HG02981 (cell line): ENCODE measurements around the gene KCNJ11.
A peak's percentile ranks its signal among the peaks of the same experiment; 100 is the strongest.

ENCODE experiments used
- ATAC-seq: cut with Tn5 transposase; IDR thresholded peaks from one replicate; pipeline ENCODE4 v1.9.1; 2021; ENCODE audit warnings: mild to moderate bottlenecking, moderate library complexity; ENCODE audit not compliant: unreplicated experiment

The KCNJ11 gene

DNA sequence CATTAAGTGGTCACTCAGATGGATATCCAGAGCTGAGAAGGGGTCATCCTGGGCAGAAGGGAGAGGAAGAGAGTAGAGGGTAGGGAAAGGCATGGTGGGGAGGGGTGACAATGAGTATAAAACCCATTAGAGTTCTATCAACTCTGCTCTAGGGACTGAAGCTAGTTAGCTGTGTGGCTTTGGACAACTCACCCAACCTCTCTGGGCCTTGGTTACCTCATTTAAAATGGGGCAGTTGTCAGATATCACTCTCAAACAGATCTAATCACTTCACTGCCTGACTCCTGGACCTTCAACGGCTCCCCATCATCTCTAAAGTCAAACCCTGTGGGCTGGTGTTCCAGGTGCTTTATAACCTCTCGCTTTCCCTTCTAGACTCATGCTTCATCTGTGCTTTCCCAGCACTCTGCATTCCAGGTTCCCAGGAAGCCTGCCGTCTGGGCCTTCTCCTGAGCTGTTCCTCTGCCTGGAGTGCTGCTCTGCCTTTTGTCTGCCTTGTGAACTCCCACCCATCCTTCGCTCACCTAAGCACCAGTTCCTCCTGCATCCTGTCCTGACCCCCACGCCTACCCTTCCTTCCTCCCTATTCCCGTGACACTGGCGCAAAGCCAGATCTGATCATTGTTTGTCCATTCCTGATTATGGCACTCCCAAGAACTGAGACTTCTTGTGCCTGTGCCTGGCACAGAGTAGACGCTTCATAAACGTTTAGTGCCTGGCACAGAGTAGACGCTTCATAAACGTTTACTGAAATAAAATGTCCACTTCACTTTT is 22.3 kb upstream of the KCNJ11 start:
- ATAC-seq: no peak

DNA sequence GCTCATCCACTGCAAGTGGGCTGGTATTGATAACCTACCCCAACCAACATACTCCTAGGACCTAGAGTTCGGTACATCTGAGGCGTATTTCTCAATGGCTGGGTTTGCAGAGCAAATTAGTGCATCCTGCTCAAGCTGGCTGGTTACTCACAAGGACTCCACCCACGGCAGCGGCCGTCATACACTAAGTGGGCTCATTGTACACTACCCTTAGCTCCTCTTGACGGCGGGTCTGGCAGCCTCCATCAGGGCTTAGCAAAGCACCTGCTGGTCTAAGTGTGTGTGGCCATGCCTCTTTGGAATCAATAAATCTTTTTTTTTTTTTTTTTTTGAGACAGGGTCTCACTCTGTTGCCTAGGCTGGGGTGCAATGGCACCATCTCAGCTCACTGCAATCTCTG is 20.2 kb upstream of the KCNJ11 start:
- no peak for ATAC-seq

DNA sequence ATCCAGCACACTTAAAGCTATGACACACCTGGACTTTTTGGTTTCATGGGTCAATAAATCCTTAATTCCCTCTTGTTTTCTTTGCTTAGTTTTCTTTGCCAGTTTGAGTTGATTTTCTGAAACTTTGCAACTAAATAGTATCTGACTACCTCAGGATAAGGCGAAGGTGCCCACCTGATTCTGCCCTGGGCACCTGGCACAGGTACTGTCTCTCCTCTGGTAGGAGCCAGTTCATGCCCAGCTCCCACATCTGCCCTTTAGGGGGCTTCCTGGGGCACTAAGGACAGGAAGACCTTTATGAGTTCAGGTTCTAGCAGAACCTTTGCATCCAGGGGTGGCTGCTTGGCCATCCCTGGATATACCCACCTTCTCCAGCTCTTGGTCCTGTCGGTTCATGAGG is 19.6 kb upstream of the KCNJ11 start:
- ATAC-seq: no peak

DNA sequence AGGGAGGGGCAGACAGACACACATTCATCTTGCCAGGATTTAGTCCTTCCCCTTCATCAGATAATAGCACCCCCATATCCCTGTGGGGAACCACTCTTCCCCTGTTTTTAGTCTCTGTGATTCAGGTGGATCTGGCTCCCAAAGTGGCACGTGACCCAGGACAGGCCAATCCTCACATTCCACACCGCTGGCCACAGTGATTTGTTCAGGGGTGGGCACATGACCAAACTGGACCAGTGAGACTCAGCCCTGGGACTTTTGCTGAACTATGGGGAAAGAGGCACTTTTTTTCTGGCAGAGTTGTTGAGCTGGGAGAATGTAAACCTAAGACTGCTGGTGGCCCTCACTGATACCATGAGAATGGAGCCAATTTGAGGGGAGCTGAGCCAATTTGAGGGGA is 19.1 kb upstream of the KCNJ11 start:
- ATAC-seq: no peak

DNA sequence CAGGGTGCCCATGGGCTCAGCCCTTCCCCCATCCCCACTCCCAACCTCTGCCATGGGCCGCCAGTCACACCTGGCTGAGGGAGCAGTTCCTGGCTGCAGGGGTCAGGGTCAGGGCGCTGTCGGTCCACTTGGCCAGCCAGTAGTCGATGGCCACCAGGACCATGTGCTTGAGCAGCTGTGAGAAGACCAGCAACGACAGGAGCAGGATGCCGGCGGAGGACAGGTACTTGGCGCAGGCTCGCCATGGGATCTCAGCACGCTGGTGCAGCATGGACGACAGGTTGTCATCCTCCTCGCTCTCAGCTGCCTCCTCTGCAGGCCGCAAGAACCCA is 18.3 kb upstream of the KCNJ11 start:
- no peak for ATAC-seq

DNA sequence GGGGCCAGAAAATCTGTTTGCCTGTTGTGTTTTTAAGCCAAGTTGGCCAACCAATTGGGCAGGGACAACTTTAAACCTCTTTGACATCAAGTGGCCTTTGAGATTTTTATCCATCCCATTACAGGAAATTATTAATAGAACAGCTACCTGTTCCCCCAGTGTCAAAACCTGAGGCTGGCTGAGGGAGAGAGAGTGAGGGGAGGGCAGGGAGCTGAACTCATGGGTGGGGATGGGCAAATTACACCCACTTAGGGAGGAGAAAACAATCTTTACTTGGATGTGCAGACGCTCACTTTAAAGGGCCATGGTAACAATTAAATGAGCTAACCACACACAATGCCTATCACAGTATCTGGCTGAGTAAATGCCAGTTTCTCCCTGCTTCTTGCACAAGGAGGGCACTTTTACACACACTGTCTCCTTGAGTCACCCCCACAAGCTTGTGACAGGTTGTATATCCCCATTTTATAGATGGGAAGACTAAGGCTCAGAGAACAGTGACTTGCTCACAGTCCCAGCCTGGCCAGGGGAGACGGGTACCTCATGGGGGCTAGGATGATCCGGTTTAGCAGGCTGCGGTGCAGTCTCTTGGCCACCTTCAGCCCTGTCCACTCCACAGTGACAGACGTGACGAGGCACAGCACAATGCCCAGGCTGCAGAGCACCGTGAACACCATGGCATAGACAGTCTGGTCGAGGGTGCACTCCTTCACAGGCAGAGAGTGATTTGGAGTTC is 17.8 kb upstream of the KCNJ11 start:
- no peak for ATAC-seq

DNA sequence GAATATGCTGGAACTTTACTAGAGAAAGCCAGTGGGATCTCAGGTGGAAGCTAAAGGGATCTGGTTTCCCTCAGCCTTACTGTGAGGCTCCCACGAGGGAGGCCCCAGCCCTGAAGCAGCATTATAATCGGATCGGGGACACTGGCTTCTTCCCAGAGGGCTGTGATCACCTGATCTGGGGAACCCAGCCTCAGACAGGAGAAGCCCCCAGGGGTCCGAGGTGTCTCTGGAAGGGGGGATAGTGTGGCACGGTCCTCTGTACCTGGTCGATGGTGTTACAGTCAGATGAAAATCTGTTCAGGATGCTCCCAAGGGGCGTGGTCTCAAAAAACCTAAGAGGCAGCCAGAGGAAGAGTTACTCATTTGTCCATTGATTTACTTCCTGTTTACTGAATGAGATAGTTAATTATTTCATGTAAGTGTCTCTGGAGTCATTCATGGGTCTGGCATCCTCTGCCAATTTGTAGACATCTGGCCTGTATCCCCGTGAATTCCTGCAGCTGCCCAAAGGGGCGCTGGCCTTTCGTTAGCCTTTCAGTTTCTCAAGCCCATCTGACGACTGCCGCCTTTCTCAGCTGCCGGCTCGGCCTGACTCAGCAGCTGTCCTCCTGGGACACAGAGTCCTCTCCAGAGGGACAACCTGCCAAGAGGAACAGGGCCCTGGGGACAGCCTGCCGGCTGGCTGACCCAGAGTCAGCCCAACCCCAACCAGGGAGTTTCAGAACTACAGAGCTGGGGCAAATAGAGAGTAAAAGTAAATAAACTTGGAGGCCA is 17.0 kb upstream of the KCNJ11 start:
- peak; percentile 53 for ATAC-seq

DNA sequence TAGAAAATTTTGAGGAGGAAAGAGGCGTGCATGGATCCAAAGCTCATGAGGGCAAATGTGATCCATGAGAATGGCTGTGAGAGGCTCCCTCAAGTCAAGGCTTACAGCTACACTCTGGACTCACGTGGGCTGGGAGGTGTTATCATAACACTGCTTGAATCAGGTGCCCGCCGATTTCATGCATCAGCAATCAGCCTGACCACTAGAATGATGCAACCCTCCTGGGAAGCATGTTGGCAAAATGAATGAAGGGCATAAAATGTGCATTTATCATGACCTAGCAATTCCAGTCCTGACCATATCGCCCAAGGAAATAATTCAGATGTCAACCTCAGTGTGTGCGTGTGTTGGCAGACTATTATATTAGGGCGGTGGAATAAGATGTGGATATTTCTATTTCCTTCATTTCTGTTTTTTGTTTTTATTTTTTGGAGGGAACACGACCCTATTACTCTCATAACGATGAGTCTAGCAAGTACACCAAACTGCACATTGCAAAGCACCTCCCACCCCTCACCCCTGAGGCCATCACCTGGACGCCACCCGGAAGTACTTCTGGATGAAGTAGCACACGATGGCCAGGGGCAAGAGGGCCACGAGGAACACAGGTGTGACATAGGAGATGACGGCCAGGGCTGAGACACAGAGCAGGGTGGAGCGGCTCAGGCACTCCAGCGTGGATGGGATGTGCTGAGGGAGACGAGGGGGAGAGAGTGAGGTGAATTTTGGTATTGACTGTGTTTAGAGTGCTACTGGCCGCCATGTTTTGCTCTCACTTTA is 15.7 kb upstream of the KCNJ11 start:
- ATAC-seq: no peak

DNA sequence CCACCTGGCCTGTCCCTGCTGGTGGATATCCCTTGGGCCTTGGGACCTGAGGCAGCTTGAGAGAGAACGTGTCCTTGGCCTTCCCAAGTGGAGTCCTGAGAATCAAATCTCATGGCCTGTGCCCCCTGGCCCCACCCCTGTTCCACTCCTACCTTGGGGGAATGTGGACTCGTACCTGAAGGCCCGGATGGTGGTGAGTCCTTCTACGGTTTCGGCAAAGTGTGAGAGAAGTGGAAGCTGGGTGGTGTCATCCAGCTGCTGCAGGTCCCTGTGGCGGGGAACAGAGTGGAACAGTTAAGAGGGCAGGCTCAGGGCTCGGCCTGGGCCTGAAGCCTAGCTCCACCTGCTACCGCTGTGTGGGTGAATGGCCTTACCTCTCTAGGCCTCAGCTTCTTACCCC is 14.0 kb upstream of the KCNJ11 start:
- ATAC-seq: no peak

DNA sequence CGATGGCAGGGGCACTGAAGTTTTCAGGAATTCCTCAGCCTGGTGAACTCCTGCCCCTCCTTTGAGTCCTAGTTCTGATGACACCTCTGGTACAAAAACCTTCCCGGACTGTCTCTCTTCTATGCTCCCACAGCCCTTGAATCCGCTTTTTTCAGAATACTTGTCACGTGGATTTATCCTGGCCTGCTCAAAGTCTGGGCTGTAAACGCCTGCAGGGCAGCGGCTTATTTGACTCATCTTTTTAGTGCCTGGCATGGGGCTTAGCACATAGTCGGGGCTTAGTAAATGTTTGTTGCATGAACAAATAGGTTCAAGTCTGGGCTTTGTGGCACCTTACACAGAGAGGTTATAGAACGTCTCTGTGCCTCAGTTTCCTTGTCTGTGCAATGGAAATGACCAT is 13.4 kb upstream of the KCNJ11 start:
- no peak for ATAC-seq

DNA sequence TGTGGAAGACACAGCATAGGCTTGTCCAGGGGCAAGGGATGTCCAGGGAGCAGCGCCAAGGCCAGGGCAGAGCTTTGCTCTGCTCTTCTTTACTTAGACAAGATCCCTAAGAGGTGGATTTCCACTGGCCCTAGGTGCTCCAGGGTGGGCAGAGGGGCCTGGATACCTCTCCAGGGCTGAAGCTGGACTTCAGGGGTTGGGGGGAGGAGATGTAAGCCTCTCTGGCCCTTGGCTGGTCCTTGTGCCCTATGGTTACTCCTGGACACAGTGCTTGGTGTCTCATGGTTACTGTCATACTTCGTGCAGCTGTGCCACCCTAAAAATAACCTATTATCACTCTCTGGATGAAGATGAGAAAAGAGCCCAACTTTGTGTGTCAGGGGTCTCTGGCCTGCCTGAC is 12.9 kb upstream of the KCNJ11 start:
- no peak for ATAC-seq

DNA sequence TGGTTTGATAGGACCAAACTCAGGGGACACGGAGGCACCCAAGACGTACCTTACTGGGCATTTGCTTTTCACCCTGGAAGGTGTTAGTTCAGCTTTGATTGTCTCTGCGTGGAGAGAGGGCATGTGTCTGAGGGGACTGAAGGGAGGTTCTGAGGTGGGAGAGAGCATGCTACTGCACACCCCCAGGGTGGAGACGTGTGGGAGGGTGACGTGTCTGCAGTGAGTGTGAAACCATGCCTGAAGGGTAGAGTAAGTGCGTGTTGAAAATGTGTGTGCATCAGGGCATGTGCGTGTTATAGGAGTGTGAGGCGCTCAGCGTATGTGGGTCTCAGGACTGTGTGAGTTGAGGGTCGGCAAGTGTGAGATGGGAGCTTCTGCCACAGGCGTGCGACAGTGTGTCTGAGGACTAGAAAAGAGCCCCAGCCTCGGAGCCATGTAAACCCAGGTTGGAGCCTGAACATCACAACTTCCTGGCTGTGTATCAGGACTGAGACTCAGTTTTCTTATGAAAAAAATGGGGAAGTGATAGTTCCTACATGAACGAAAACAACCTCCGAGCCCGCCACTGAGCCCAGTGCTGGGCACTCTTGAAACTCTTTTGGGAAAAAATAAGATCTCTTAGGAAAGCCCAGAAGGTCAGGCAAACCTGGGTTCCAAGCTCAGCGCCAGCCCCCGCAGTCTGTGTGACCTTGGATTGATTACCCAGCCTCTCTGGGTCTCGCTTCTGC is 11.8 kb upstream of the KCNJ11 start:
- ATAC-seq: no peak

DNA sequence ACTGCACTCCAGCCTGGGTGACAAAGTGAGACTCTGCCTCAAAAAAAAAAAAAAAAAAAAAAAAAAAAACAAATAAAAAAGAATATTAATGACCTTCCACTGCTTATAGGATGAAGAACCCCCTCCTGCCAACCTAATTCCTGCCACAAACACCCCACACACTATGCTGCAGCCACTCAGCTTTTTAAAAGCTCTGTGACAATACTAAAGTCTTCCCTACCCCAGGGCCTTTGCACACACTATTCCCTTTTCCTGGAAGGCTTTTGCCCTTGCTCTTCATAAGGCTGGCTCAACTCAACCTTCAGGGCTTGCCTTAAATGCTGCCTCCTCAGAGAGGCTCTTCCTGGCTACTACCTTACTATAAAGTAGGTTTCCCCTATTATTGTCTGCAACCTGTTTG is 10.8 kb upstream of the KCNJ11 start:
- ATAC-seq: no peak

DNA sequence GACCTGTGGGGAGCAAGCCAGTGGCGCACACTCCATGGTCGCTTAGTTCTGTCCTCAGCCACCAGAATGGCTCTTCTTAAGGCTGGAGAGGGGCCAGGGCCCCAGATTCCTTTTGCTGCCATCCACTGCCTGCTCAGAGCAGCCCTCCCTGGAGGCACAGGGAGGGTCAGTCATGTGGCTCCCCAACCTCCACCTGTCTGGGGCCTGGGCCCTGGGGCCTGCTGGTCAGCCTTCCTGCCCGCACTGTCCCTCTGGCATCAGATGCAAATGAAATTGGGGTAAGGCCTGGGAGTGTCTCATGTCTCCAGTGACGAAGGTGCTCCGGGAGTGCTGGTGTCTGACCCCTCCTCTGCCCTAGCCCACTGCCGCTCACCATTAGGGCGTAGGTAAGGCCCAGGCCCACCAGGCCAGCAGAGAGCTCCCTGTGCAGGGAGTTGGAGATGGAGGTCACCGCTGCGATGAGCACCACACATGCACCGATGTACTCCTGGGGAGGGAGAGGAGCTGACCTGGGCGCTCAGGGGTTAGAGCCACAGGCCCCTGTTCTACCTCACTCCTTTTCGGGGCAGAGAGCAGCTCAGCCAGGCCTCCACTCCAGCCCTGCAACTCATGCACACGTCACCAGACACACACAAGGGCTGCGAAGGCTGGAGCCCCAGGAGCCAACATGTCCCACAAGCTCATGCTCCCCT is 9.0 kb upstream of the KCNJ11 start:
- ATAC-seq: no peak

DNA sequence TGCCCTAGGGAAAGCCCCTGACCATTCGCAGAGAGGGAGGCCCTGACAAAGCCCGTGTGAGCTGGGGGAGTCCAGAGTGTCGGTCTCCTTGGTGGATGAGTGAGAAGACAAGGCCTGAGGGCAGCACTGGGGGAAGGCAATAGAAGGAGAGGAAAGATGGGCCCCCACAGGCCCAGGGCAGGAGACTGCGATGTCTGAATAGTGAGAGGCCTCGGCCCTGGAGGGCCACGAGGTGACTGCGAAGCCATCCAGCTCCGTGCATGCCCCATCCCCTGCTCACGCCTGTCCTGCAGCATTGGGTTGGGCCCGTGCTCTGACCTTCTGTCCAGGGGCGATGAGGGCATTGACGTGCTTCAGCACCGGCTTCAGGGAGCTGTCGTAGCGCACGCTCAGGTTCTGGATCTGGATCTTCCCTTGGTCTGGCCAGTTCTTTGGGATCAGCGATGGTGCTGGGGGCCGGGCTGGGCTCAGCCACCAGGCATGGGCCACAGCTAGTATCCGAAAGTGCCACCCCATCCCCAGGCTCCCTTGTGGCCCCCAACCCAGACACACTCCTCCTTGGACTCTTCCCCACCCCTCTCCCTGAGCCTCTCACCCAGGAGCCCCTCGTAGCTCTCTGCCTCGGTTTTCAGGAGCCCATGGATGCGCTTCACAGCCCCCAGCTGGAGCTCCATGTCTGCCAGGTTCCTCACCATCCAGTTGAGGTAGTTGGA is 8.3 kb upstream of the KCNJ11 start:
- ATAC-seq: no peak

DNA sequence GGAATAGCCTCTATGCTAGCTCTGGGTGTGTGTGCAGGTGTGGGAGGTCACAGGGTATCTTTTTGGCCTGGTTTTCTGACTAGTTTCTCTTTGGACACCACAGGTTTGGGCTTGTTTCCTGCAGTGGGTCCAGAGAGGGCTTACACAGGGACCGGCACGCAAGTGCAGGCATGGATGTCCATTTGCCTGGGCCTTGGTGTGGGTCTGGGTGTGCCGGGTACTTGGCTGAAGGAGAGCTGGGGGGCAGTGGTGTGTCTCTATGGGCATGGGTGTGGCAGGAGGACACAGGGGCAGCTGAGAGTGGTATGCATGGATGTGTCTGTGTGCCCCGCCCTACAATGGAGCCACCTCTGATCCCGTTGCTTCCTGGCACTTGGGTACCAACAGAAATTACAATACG is 7.5 kb upstream of the KCNJ11 start:
- ATAC-seq: no peak

DNA sequence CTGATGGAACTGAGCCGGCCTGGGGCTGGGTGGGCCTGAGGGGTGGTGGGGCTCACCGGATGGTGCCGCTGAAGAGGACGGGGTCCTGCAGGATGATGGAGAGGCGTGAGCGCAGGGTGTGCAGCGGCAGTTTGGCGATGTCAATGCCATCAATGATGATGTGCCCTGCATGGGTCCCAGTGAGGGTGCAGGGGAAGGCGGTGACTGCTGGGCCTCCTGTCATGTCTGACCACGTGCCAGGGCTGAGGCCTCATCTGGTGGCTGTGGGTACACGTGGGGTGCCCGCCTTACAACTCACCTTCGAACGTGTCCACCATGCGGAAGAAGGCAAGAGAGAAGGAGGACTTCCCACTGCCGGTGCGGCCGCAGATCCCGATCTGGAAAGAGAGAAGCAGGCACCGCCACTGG is 7.1 kb upstream of the KCNJ11 start:
- no peak for ATAC-seq

DNA sequence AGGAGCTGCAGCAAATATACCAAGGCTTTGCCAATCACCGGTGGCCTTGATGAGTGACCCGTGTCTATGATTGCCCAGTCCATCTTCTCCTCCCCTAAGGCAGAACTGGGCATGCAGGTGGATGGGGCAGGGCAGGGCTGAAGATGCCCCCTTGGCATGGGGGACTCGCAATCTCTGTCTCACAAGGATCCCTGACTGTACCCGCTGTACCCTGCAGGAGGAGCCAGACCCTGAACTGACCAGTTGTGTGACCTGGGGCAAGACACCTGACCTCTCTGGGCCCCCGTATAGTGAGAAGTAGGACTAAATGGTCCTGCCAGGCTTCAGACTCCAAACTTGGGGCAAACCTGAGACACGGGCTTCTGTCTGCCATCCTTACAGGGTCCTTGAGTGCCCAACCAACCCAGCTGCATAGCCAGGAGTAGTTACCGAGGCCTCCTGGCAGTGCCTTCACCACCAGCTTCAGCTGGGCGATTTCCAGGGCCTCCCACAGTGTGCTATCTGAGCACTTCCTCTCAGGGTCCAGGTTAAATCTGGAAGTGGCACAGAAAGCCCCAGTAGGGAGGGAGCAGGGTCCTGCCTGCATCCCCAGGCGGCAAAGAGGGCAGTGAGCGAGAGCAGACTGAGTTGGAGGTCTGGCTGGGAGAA is 6.4 kb upstream of the KCNJ11 start:
- ATAC-seq: no peak

DNA sequence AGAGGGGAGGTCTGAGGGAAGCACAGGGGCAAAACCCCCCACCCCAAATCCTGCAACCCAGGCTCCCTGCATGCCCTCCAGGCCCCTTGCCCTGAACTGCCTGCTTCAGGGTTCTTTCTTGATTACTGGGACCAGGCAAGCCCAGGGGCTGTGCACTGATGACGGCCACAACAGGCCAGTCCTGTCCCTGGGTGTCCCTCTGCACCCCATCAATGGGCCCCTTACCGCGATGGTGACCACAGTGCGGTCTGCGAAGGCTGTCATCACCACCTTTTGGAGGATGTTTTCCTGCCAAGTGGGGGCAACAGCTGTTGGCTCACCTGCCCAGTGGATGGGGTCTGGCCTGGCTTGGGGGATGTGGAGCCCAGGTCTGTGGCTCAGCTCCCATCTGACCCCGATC is 5.0 kb upstream of the KCNJ11 start:
- ATAC-seq: no peak
